Measurements from ENCODE around the gene IL1RL2.

IL1RL2 gene

DNA sequence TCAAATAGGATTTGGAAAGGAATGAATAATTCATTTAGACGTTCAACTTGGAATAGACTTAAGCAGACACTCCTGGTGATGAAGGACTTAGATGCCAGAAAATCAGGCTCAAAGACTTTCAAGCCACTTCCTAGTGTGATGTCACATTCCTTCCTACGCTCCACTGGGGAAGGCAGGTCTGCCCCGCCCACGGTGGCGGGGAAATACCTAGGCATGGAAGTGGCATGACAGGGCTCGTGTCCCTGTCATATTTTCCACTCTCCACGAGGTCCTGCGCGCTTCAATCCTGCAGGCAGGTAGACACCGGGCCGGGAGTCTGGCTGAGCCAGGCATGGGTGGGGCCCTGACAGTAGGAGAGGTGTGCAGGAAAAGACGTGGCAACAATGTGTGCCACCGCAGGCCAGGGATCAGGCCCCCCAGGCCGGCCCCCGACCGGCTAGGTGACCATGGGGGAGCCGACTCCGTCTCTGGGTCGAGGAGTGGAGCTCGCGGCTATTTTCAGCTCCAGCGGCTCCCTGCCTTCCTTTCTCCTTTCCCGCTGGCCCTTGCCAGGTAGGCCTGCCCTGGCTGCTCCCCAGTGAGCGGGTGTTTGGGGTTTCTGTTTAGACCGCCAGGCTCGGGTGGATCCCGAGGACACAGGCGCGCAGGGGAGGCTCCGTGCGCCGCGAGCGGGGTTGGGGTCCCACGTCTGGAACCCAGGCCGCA lies at the start of gene IL1RL2:
IL1RL2 (plus strand) TSS at position 233 of the 705 bp plus-strand sequence. CDS start 845 bp downstream, outside the sequence.
- no peak for DNase-seq (ENCODE audit: low spot score)

DNA sequence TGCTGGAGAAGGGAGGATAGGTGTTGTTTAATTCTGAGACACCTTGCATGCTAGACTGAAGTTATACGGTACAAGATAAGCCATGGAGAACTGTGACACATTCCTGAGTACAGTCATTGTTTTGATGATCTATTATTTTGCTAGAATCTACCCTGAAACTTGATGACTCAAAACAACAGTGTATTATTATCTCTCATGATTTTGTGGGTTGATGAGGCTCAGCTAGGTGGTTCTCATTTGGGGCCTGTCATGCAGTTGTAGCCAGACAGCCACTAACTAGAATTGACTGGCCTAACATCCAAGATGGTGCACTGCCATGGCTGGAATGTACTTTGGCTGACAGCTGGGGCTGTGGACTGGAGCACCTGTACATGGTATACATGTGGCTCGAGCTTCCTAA lies 49.7 kb upstream of the IL1RL2 start:
- no peak for DNase-seq (ENCODE audit: low spot score)

DNA sequence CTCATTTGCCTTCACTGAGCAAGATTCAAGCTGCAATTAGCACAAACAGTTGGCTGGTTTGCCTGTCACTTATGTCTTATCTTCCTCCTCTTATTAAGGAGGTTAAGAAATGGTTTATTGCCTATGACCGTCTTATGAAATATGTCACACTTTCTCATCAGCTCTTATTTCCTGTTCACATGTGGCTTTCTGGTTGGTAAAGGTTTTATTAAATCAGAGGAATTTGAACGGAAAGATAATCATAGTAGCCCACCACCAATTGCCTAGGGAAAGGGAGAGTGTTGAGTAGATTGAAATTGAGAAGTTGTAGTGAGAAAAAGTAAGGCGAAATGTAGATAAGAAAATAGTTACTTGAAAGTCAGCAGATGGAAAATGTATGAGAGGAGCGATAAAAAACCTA lies 48.5 kb upstream of the IL1RL2 start:
- no peak for DNase-seq (ENCODE audit: low spot score)

DNA sequence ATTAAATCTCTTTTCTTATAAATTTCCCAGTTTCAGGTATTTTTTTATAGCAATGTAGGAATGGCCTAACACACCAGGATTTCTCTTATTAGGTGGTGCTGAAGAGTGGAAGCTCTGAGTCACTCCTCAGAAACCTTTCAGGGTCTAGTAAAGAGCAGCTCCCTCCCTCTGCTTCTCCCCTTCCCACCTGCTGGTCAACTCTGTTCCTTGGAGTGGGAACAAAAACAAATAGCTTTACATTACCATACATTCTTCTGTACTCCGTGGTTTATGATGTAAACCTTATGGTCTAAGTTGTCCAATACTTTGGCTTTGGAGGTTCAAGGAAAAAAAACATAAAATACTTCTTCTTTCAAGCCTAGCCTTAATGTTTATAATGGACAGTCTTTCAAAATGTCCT lies 47.0 kb upstream of the IL1RL2 start:
- DNase-seq (ENCODE audit: low spot score), result no peak

DNA sequence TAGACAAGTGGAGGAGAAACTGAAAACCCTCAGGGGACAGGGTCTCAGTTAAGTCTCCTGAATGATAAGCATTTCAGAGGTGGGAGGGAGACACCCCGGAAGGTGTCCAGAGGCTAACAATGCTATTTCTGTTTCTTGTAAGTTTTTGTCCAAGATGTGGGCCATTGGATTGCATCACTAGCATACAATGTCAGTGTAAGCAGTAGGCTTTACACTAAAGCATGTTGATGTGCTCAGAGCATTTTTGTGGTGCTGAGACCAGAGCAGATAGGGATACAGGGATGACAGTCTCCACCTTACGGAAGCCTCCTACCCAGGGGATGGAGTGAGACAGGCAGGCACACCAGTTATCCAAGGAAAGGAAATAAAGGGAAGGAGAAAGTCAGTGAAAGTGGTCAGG lies 46.4 kb upstream of the IL1RL2 start:
- DNase-seq (ENCODE audit: low spot score), result no peak

DNA sequence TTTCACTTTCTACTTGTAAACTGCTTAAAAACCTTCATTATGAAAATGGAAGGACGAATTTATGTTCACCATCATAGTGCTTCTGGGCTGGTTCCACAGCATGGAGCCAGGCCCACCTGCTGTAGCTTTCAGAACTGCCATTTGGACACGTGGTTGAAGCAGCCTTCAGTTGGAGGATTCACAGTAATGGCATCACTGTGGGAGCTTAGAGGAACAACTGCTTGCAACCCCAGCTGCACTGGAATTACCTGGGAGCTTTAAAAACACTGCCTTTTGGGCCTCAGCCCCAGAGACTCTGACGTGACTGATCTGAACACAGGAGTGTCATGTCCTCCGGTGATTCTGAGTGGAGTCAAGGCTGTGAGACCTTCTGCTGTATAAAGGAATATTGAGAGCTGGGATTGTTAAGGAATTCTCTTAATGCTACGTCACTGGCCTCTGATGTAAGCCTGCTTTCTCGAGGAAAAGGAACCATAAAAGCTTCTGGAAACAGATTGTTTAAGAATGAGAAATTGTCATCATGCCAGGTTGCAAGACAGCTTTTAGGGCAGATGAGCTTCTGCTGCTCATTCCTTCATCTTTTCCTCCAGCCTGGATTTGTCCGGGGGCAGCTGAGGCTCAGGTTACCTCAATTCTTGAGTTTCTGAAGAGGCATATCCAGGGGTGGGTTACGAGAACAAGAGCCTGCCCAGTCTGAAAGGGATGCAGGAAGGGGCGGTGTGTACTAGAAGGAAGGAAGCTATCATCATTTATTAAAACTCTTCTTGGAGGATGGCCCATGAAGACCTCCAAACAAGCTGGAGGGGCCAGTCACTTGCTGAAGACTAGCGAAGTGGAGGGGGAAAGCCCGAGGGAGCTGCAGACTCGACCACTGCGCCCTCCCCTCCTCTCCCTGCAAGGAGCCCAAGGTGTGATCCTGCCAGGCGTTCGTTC lies 45.5 kb upstream of the IL1RL2 start:
- no peak for DNase-seq (ENCODE audit: low spot score)

DNA sequence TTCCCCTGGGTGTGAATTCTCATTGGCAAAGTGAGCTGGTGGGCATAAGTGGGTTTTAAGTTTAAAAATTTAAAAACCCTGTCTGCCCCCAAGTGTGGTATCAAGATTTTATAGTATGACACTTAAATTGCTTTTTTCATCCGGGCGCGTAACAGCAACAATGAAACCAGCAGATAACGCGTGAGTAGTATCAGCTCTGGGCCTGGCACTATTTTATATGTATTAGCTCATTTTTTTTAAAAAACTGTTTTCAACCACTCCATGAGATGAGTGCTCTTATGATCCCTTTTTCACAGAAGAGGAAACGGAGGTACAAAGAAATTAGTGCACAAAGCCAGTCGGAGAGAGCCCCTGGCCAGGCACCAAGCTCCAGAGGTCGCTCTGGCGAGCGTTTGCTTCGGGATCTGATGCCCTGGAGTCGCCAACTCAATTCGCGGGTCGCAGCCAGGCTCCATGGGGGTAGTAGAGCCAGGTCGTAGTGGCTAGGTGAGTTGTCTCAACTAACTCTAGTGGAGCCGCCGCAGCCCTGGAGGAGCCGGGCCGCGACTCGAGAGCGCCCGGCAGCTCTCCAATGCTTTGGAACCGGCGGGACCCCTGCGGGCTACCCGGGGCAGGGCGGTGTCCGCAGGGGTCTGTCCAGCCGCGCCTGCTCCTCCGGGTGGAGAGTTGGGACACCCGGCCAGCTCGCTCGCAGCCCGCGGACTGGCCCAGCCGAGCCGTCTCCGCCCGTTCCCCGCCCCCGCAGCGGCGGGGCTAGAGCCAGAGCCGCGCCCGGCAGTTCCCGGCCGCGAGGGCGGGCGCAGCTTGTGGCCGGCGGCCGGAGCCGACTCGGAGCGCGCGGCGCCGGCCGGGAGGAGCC lies 44.6 kb upstream of the IL1RL2 start, which contains the start of gene IL1R1:
IL1R1 (plus strand) TSS at position 777 of the 859 bp plus-strand sequence. CDS start 14,979 bp downstream, outside the sequence.
- DNase-seq (ENCODE audit: low spot score), result no peak

DNA sequence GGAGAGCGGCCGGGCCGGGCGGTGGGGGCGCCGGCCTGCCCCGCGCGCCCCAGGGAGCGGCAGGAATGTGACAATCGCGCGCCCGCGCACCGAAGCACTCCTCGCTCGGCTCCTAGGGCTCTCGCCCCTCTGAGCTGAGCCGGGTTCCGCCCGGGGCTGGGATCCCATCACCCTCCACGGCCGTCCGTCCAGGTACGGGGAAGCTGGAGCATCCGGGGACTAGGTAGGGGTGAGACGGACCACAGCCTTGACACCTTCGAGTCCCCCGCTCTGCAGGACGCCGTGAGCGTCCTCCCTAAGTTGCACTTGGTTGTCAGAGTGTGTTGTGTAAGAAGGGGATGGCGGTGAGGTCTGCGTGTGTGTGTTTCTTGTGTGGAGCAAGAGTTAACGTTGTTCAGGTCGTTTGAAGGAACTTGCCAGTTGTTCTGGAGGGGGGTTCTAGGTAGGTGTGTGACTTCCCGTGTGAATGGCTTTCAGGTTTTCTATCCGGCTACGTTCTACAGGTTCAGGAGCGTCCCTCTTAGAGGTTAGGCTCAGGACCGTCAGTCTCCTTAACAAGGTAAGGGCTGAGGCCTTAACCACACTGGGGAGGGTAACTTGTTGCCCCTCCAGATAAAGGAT lies 43.9 kb upstream of the IL1RL2 start:
- no peak for DNase-seq (ENCODE audit: low spot score)

DNA sequence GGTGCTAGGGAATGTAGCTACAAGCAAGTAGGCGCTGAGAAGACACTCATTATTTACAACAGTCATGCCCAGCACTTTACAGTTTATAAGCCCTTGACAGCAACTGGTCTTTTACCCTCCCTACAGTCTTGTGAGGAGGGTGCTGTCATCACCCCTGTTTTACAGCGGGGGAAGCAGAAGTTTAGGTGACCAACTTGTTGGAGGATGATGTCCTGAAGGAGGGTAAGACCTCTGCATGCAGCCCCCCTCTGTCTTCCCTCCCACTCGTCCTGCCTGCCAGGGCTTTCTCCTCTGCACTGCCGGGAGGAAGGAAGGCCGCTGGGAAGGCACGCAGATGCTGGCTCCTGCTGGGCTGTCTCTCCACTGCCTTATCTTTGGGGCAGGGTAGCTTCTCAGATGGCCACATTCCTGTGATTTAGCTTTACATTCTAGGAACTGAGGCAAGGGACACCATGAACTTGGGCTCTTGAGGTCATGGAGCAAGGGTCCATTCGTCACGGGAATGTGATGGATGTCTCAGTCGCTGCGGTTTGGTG lies 43.3 kb upstream of the IL1RL2 start:
- DNase-seq (ENCODE audit: low spot score), result no peak

DNA sequence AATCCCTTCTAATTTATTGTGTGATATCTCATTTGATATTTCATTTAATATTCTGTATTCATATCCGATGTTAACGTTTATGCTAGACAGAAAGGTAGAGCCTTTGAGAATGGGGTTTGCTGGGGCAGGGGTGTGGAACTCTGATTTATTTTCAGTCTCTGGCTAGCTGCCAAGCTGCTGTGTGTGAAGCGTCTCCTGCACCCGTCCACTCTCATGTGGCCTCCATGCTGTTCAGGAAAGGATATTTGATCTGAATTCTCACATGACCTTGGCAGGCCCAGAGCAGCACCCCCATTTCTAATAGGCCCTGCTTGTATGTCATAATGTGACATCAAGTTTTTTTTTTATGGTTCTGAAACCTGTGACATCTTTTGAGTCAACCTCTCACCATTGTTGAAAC lies 42.7 kb upstream of the IL1RL2 start:
- DNase-seq (ENCODE audit: low spot score), result no peak

DNA sequence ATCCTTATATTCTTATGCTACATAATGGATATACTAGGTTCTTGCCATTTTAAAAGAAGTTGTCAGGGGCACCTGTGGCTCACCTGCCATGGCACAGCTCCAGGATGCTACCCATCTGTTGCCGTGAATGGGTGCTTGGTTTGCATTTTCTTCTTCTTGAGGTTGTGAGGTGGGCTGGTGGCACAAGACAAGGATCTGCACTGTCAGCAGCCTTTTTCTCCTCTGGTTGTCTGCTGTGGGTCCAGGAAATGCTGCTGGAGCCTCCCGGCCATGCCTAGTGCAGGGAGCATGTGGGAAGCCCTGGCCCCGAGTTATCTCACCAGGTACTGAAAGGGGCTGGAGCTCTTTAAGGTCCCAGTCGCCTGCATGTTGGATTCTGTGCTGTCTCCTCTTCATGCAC lies 41.7 kb upstream of the IL1RL2 start:
- no peak for DNase-seq (ENCODE audit: low spot score)

DNA sequence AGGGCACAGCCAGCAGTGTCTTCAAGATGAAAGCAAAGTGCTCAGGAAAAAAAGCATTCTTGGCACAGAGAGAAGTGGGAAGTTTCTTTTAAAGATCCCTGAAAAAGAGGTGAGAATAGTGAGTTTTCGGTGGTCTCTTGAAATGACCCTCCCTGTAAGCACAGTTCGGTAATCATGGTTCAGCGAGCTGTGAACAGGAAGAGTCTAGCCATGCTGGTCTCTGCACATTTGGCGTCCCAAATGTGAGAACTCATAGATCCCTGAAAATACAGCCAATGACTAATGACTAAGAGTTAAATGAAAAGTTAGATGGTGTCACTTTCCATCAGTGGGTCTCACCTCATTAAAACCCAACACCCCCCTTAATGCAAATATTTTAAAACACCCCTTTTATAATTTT lies 40.9 kb upstream of the IL1RL2 start:
- no peak for DNase-seq (ENCODE audit: low spot score)

DNA sequence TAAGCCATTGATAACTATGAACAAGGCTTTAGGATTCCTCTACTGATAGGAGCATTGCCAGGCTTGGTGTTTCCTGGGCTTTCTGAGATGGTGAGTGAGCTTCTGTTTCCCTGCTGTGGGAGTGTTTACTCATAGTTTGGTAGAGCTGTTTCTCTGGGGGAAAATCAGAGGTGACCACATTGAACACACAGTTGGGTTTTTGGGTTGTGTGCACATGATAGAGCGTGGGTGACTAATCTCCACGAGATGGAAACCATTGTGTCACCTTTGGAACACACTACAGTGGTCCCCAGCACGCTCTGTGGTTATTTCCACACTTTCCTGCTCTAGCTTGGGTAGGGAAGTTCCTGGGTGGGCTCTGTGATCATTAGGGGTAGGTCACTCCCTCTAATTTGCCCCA lies 38.9 kb upstream of the IL1RL2 start:
- no peak for DNase-seq (ENCODE audit: low spot score)

DNA sequence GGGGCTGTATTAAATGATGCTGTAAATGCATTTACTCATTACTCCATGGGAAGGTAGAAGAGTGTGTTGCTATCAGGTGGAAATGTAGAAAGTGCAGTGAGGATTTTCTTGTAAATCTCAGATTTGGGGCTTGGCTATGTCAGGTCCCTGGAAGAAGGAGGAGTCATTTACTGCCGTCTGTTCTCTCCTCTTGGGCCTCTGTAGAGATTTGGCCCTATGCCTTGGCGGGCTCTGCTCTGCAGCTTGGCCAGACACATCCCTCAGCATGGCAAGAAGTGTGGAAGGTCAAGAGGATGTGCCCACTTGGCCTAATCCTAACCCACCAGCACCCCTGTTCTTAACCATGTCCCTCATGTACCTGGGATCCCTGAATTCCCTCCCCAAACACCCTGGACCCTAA lies 37.6 kb upstream of the IL1RL2 start:
- no peak for DNase-seq (ENCODE audit: low spot score)

DNA sequence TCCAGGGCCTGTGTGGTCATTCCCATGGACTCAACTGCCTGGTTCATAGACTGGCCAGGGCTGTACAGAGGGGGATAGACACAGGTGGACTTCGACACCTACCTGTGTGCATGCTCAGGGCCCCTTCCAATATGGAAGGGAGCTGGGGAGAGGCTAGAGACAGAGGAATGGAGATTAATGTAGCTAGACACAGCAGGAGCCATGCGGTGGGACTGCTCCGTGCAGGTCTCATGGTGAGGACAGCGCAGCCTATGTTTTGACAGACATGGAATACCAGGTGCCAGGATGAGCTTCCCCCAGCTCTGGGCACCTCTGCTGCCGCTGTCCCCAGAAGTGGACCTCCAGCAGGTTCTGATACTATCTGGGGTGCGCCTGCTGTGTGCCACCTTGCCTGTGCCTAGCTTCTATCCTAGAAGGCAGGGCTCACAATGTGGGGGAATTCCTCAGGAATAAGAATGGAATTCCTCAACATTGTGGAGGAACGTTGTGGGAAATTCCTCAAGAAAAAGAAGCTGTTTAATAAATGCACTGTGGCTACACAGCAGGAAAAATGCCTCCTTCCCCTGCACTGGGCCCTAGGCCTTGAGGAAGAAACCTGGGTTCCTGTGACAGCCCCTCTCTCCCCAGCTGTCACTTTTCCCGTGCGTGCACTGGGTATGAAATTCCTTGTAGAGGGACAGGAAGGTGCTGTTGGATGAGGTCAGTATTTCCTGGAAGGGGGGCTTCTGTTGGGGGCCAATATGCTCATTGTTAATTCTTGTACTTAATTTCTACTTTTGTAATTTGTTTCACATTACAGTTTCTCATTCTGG lies 37.0 kb upstream of the IL1RL2 start:
- no peak for DNase-seq (ENCODE audit: low spot score)

DNA sequence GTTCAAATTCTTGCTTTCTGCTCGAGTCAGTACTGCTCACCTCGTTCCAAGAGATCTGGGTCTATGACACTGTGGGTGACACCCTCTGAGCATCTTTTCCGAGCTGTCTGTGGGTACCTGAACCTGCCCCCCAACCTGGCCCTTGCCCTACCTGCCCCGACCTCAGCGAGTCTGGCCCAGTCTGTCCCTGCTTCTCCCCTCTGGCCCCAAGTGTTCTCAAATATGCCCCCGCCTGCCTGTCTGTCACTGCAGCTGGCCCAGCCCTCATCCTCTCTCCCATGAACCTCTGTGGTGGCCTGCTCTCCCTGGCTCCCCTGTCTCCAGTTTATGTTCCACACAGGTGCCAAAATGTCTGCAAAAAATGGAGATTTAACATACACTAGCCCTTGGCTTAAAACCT lies 32.5 kb upstream of the IL1RL2 start:
- no peak for DNase-seq (ENCODE audit: low spot score)

DNA sequence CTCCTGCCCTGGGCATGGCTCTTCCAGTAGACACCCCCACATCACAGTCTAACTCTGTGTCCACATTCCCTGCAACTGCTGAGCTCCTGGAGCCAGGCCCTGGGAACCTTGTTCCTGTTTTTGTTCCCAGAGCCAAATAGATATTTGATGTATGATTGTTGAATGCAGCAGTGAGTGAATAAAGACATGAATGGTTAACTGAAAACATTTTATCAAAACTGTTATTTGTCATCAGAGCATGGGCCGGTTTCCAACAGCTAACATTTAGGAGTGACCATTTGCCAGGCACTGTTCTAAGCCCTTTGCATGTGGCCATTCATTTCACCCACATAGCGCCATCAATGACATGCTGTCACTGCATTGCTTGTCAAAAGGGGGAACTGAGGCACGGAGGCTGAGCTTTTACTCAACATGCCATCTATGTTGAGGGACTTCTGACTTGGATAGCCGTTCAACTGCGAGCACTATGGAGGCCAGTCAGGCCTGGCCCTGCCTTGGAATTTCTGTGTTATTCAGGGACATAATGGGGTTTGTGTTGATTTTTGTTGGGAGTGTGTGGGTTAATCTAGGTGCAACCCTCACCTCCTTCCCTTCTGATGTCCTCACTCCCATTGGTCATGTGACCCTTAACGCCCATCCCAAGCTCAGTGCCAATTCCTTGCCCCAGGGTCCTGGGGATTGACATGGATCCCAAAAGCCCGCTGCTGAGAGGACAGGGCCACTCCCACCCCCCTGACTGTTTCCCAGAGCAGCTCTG lies 31.7 kb upstream of the IL1RL2 start:
- no peak for DNase-seq (ENCODE audit: low spot score)

DNA sequence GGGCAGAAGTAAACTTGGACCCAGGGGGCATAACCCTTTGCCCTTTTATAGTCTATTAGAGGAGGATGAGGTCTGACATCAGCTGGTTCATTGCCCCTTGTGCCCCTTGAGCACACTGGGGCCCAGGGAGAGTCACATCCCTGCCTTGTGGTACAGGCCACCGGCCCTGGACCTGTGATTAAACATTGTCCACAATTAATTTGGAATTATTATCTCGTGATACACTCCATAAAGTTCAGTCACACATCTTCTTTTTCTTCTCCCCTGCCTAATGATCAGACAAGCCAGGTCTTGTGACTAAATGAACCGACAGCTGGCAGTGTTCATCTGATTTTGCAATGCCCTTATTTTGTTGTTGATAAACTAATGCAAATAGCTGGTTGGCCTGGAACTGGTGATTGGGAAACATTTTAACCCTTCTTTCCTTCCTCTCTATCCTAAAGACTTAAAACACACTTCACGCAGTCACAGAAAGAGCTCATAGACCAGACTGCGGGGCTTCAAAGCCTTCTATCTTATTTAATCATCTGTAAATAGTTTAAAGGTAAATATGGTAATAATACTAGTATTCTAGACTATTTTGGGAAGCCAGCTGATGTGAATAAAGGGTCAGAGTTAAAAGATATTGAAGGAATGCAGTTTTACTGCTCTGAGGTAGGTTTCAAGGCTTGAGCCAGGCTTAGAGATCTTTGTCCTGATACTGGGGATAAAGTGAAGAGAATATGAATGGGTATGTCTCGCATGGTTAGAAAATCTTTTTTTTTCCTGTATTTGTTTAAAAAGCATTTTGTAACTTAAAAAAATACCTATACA lies 30.9 kb upstream of the IL1RL2 start:
- no peak for DNase-seq (ENCODE audit: low spot score)
